HUES6 (cell line): ENCODE measurements around the gene CDK14.

ENCODE experiments used
- H3K27ac ChIP-seq: 2 replicates; pipeline ENCODE4 v1.7.0; 2013; ENCODE audit warnings: low read depth, mild to moderate bottlenecking, low read length, inconsistent platforms
- H3K27me3 ChIP-seq: 2 replicates; pipeline ENCODE4 v1.6.1; 2013; ENCODE audit warnings: low read length; ENCODE audit not compliant: control insufficient read depth, insufficient read depth
- H3K36me3 ChIP-seq: 2 replicates; pipeline ENCODE4 v1.6.1; 2013; ENCODE audit warnings: low read length; ENCODE audit not compliant: control insufficient read depth, insufficient read depth
- H3K4me1 ChIP-seq: 2 replicates; pipeline ENCODE4 v1.6.1; 2013; ENCODE audit warnings: low read length; ENCODE audit not compliant: control insufficient read depth, insufficient read depth
- H3K4me3 ChIP-seq: 2 replicates; pipeline ENCODE4 v1.5.1; 2013; ENCODE audit warnings: low read depth, low read length
- H3K9ac ChIP-seq: one replicate; pipeline ENCODE4 v1.6.1; 2013; ENCODE audit warnings: mild to moderate bottlenecking, low read length
- H3K9me3 ChIP-seq: 2 replicates; pipeline ENCODE4 v1.6.1; 2013; ENCODE audit warnings: low read depth, low read length; ENCODE audit not compliant: control insufficient read depth, insufficient read depth

CDK14 gene

GRCh38 chr7:90839727-90840291 is 243.7 kb downstream of the CDK14 start:
- Histone ChIP-seq H3K4me1 (no peaks in the 10 kb centered on the region), H3K27ac (no peak overlapping the region), H3K4me3 (no peak overlapping the region), H3K9me3 (peaks cover 29% of the 10 kb centered on the region), H3K27me3 (no peaks in the 10 kb centered on the region), H3K9ac (no peak overlapping the region), H3K36me3 (no peaks in the 10 kb centered on the region)

GRCh38 chr7:90841759-90842429 is 245.8 kb downstream of the CDK14 start:
- Histone ChIP-seq H3K9me3 (peaks cover 25% of the 10 kb centered on the region), H3K4me1 (no peaks in the 10 kb centered on the region), H3K27ac (no peak overlapping the region), H3K27me3 (no peaks in the 10 kb centered on the region), H3K9ac (no peak overlapping the region), H3K4me3 (no peak overlapping the region), H3K36me3 (no peaks in the 10 kb centered on the region)

DNA sequence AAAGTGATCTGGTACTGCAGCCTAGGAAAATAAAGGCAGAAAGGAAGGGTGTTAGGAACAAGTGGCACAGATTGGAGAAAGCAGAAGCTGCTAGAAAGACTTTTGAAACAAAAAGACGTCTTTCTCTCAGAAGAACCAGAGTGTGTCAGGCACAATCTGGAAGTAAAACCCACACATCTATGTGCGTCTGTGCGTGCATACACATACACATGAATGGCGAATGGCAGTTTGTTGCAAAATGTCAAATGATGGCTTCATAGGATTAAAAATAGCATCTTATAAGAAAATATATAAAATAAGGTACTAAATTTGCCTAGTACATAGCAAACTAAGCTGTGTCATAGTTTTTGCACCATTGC is 246.3 kb downstream of the CDK14 start:
- no peak overlapping the region for H3K9ac ChIP-seq
- no peak overlapping the region for H3K4me3 ChIP-seq
- H3K4me1 ChIP-seq, result no peaks in the 10 kb centered on the region
- H3K36me3 ChIP-seq, result no peaks in the 10 kb centered on the region
- H3K27me3 ChIP-seq, result no peaks in the 10 kb centered on the region
- peaks cover 24% of the 10 kb centered on the region for H3K9me3 ChIP-seq
- H3K27ac ChIP-seq, result no peak overlapping the region

DNA sequence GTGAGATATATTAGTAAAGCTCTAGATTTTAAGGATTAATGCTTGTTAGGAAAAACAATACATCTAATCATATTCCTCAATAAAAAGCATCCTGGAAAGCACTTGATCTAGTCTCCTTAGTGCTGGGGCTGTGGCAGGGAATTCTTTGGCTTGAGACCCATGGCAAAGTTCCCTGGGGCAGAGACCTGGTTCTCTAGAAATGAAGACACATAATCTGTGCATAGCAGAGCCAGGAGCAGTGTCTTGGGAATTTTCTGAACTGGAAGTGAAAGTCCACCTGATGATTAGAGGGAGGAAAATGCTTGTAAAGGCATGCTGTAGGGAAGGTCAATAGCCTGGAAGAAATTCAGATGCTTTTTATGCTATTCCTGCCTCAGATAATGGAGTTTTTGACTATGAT is 247.4 kb downstream of the CDK14 start:
- no peak overlapping the region for H3K9ac ChIP-seq
- H3K4me3 ChIP-seq, result no peak overlapping the region
- no peaks in the 10 kb centered on the region for H3K27me3 ChIP-seq
- no peaks in the 10 kb centered on the region for H3K36me3 ChIP-seq
- H3K9me3 ChIP-seq, result peaks cover 15% of the 10 kb centered on the region
- no peak overlapping the region for H3K27ac ChIP-seq
- H3K4me1 ChIP-seq, result 0 out of 2 replicates have a peak, but pooled peaks cover under 1% of the 10 kb centered on the region

DNA sequence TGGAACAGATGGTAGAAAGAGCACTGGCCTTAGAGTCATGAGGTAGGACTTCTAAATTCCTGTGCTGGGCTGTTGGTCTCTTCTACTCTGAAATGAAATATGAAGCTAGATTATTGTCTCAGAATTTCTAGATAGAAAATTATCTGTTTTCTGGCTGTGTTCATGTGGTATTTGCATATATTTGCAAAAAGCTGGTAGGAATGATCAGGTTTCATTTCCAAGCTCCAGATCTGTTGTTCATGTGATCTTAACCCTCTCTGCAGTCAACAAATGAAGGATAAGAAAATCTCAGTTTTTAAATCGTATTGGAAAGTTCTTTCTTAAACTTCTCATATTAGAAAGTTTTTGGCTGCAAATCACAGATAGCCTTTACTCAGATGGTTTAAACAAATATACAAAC is 248.3 kb downstream of the CDK14 start:
- Histone ChIP-seq H3K36me3 (no peaks in the 10 kb centered on the region), H3K27me3 (no peaks in the 10 kb centered on the region), H3K4me1 (0 out of 2 replicates have a peak, but pooled peaks cover 5% of the 10 kb centered on the region), H3K9me3 (peaks cover 7% of the 10 kb centered on the region; the same call in 1 of the 2 replicates), H3K4me3 (no peak overlapping the region), H3K27ac (no peak overlapping the region), H3K9ac (no peak overlapping the region)

DNA sequence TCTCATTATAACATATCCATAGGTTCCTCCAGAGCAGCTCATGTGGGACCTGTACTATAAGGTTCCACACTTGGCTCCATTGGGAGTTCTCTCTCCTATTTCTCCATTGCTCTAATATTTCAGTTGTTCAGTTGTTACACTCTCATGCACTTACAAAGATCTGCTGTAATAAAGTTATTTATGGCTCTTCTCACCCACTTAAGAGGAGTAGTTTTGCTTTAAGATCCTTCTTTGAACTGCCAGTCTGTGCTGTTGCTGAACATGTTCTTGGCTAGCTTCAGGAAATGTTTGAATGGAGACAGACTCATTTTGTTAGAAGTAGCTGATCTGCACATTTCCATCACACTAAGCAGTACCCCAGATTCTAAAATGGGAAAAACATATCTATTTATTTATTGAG is 250.1 kb downstream of the CDK14 start:
- Histone ChIP-seq H3K9me3 (no peaks in the 10 kb centered on the region), H3K4me3 (no peak overlapping the region), H3K9ac (no peak overlapping the region), H3K36me3 (no peaks in the 10 kb centered on the region), H3K4me1 (0 out of 2 replicates have a peak, but pooled peaks cover 5% of the 10 kb centered on the region), H3K27ac (no peak overlapping the region), H3K27me3 (no peaks in the 10 kb centered on the region)

- Histone ChIP-seq H3K4me3 (no peak overlapping the region), H3K9me3 (no peaks in the 10 kb centered on the region), H3K4me1 (peaks cover 11% of the 10 kb centered on the region; the same call in 1 of the 2 replicates), H3K9ac (no peak overlapping the region), H3K27ac (no peak overlapping the region), H3K27me3 (no peaks in the 10 kb centered on the region), H3K36me3 (no peaks in the 10 kb centered on the region)
These were observed 253.9 kb downstream of the CDK14 start for GRCh38 chr7:90850066-90850465.

DNA sequence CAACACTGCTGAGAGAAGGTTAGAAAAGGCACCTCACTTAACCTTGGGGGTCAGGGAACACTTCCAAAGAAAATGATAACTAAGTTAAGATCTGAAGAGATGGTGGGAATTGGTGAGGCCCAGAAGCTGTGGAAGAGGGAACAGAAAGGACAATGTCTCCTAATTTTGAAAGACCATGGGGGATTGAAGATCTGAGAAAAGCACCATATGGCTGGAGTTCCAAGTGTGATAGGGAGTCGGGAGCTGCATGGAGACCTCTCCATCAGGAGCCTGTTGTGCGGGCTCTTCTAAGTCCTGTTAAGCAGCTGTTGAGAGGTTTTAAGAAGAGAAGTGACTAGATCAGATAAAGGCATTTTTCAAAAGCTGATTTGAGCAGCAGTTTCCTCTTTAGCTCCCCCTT is 254.3 kb downstream of the CDK14 start:
- Histone ChIP-seq H3K36me3 (no peaks in the 10 kb centered on the region), H3K27ac (no peak overlapping the region), H3K4me1 (peaks cover 11% of the 10 kb centered on the region; the same call in 1 of the 2 replicates), H3K27me3 (no peaks in the 10 kb centered on the region), H3K4me3 (no peak overlapping the region), H3K9me3 (no peaks in the 10 kb centered on the region), H3K9ac (no peak overlapping the region)

- H3K4me1 ChIP-seq, result peaks cover 11% of the 10 kb centered on the region; the same call in 1 of the 2 replicates
These were observed 257.1 kb downstream of the CDK14 start for GRCh38 chr7:90853205-90853604.

DNA sequence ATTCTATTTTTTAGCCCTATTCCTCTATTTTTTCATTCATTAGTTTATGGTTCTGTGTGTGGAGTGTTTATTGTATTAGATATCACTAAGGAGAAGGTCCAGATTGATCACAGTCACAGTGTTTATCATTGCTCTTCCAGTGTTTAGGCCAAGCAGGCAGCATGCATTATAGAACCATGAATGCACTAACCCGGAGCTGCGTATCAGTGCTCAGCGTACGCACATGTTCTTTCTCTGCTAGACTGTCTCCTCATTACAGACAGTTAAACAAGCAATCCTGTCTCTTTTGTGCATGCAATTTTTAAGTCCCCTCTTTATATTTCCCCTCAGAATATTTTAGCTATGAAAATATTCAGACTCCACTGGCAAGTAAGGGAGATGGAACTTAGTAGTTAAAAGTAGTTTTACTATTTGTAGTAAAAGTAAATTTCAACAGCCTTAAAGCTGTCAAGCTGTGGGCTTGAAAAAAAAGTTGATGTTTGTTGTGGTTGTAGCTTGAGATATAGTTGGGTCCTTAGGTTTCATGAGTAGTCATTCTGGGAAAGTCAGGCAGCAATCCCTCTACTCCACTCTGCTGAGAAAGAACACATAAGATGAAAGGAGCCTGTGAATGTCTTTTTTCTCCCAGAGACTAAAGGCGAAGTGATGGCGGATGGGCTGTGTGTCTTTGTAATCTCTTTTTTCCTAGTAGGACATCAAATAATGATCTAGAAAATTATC is 260.4 kb downstream of the CDK14 start:
- no peaks in the 10 kb centered on the region for H3K27me3 ChIP-seq
- no peak overlapping the region for H3K4me3 ChIP-seq
- H3K9me3 ChIP-seq, result no peaks in the 10 kb centered on the region
- no peak overlapping the region for H3K9ac ChIP-seq
- H3K36me3 ChIP-seq, result no peaks in the 10 kb centered on the region
- H3K4me1 ChIP-seq, result peaks cover 6% of the 10 kb centered on the region; the same call in 1 of the 2 replicates
- no peak overlapping the region for H3K27ac ChIP-seq

More at GRCh38 chr7:90853205-90853604, 257.1 kb downstream of the CDK14 start:
- H3K27me3 ChIP-seq, result no peaks in the 10 kb centered on the region
- no peak overlapping the region for H3K9ac ChIP-seq
- H3K9me3 ChIP-seq, result no peaks in the 10 kb centered on the region
- H3K4me3 ChIP-seq, result no peak overlapping the region
- no peak overlapping the region for H3K27ac ChIP-seq
- no peaks in the 10 kb centered on the region for H3K36me3 ChIP-seq

DNA sequence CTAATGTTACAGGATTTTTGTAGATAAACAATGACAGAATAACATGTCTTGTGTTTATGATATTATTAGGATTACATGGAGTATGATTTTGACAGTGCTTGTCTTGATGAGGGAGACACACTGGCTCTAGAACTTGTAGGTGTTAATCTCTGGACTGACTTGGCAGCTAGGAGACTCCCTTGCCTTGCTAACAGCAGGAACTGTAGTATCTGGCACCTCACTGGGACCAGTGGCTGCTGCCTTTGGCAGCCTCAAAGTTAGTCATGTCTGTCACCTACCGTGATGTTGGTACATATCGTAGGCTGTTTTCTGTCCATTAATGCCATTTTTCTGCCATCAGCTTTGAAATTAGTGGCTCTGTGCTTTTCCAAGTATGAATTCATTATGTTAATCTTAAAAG is 261.5 kb downstream of the CDK14 start:
- H3K9me3 ChIP-seq, result no peaks in the 10 kb centered on the region
- peaks cover 6% of the 10 kb centered on the region; the same call in 1 of the 2 replicates for H3K4me1 ChIP-seq
- H3K4me3 ChIP-seq, result no peak overlapping the region
- H3K27me3 ChIP-seq, result no peaks in the 10 kb centered on the region
- H3K9ac ChIP-seq, result no peak overlapping the region
- H3K27ac ChIP-seq, result no peak overlapping the region
- H3K36me3 ChIP-seq, result no peaks in the 10 kb centered on the region
